GM21447 (cell line): ENCODE measurements around the gene TNFSF13.

Source experiments
- ATAC-seq: cut with Tn5 transposase; IDR thresholded peaks from one replicate; pipeline ENCODE4 v1.9.1; 2021; ENCODE audit not compliant: unreplicated experiment

Gene TNFSF13

GRCh38 chr17:7558544-7559319, at the start of gene TNFSF13:
Gene TNFSF13 (plus strand): TSS chr17:7558750. CDS start chr17:7559040, 290 bp downstream.
- no peak for ATAC-seq

DNA sequence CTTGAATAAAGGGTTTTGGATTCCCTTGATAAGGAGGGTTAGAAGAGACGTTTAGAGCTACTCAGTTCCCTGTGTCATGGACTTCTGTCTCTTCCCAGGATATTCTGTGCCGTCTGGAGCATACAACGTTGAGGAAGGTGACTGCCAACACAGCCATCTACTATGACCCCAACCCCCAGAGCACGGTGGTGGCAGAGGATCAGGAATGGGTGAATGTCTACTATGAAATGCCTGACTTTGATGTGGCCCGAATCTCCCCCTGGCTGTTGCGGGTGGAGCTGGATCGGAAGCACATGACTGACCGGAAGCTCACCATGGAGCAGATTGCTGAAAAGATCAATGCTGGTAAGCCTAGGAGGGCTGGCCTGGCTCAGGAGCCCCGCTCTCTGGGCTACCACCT, 49.7 kb upstream of the TNFSF13 start:
- ATAC-seq = no peak

DNA sequence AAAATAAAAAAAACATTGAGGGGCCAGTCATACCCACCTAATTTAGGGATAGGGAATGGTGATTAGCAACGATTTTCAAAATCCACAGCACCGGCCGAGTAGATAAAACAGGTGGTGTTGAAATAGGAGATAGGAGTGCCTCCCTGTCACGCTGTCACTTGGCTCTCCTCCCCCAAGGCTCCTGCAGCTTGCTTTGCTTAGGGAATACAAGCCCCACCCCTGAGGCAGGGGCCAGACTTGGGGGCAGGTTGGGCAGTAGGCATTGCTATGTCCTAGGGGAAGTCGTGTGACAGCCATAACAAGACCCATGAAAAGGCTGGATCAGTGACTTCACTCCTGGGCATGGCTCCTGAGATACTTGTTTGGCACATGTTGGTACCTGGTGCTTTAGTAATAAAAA, 48.6 kb upstream of the TNFSF13 start:
- ATAC-seq = no peak

DNA sequence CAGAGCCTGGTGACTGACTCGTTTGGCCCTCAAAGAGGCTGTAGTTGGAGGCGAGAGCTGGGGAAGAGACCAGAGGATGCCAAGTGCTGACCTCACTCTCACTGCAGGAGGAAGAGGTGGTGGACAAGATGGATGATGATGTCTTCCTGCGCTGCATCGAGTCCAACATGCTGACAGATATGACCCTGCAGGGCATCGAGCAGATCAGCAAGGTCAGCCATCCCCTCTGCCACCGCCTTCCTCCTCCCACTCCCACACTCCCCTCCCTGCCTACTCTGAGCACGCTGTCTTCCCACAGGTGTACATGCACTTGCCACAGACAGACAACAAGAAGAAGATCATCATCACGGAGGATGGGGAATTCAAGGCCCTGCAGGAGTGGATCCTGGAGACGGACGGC, 47.4 kb upstream of the TNFSF13 start:
- no peak for ATAC-seq

- ATAC-seq = no peak
These were observed 46.4 kb upstream of the TNFSF13 start for GRCh38 chr17:7512105-7512504.

DNA sequence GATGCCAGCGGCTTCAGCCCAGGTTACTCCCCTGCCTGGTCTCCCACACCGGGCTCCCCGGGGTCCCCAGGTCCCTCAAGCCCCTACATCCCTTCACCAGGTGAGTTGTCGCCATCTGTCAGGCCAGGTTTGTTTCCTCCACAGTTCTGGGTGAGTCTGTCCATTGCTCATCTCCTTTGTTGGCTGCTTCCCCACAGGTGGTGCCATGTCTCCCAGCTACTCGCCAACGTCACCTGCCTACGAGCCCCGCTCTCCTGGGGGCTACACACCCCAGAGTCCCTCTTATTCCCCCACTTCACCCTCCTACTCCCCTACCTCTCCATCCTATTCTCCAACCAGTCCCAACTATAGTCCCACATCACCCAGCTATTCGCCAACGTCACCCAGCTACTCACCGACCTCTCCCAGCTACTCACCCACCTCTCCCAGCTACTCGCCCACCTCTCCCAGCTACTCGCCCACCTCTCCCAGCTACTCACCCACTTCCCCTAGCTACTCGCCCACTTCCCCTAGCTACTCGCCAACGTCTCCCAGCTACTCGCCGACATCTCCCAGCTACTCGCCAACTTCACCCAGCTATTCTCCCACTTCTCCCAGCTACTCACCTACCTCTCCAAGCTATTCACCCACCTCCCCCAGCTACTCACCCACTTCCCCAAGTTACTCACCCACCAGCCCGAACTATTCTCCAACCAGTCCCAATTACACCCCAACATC, 45.6 kb upstream of the TNFSF13 start:
- no peak for ATAC-seq

DNA sequence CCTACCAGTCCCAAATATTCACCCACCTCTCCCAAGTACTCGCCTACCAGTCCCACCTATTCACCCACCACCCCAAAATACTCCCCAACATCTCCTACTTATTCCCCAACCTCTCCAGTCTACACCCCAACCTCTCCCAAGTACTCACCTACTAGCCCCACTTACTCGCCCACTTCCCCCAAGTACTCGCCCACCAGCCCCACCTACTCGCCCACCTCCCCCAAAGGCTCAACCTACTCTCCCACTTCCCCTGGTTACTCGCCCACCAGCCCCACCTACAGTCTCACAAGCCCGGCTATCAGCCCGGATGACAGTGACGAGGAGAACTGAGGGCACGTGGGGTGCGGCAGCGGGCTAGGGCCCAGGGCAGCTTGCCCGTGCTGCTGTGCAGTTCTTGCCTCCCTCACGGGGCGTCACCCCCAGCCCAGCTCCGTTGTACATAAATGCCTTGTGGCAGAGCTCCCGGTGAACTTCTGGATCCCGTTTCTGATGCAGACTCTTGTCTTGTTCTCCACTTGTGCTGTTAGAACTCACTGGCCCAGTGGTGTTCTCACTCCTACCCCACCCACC, 44.6 kb upstream of the TNFSF13 start:
- no peak for ATAC-seq

DNA sequence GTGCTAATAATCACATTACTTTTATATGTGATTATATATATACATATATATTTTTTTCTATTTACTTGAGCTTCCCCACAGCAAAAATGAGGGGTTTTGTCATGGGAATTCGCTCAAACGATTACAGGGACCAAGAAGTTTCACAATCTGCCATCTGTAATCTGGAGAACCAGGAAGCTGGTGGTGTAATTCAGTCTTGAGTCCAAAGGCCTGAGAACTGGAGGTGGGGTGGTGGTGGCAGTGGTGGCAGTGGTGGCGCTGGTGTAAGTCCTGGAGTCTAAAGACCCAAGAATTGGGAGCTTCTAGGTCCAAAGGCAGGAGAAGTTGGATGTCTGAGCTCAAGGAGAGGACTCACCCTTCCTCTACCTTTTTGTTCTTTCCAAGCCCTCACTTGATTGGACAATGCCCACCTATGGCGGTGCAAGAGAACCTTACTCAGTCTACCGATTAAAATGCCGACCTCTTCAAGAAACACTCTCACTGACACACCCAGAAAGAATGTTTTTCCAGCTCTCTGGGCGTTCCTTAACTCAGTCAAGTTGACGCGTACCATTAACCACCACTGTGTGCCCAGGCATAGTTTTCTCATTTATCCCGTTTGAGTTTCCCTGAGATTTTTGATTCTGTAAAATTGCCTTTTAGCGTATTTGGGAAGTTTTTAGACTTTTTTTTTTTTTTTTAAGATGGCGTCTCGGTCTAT, 42.5 kb upstream of the TNFSF13 start:
- ATAC-seq = no peak

GRCh38 chr17:7523033-7523432, 35.5 kb upstream of the TNFSF13 start:
- ATAC-seq = no peak

DNA sequence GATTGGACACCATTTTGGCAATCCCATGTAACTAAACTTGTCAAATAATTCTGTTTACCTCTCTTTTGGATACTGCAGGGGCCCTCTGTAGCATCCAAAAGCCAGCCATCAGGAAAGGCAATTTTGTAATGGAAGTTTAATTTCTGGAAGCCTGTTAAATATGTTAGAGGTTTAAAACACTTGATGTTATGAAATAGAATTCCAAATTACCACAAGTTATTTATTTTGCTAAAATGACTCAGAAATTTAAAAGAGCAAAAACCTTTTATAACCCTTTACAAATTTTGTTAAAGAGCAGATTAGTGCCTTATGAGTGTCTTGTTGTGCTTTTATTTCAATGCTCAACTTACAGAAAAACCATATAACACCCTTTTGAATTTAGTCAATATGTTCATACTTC, 29.7 kb upstream of the TNFSF13 start:
- no peak for ATAC-seq

DNA sequence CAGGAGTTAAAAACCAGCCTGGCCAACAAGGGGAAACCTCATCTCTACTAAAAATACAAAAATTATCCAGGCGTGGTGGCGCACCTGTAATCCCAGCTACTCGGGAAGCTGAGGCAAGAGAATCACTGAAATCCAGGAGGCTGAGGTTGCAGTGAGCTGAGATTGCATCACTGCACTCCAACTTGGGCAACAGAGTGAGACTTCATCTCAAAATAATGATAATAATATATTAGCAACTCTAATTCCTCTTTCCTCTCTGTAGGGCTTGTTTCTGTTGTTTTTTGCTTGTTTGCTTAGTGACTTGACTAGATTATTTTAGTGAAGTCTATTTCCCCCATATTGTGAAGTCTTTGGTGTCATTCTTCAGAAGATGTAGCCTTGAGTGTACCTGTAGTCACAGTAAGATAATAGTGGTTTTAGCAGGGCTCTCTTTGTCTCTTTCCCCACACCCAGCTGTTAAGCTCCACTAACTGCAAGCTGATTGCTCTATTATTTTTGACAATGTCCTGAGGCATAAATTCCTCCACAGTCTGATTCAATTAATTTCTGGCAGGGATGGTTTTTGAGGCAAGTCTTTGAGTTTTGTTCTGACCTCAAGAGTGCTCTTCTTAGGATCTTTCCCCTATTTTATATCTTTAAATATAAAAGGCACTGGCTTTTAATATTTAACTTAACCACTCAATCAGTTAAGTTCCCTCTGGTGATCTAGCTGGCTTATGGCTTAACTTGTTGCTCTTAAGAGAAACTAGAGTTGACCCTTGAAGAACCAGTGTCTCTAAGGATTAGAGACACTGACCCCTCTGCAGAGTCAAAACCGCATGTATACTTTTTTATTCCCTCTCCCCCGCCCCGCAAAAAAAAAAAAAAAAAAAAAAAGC, 28.3 kb upstream of the TNFSF13 start:
- ATAC-seq = no peak

DNA sequence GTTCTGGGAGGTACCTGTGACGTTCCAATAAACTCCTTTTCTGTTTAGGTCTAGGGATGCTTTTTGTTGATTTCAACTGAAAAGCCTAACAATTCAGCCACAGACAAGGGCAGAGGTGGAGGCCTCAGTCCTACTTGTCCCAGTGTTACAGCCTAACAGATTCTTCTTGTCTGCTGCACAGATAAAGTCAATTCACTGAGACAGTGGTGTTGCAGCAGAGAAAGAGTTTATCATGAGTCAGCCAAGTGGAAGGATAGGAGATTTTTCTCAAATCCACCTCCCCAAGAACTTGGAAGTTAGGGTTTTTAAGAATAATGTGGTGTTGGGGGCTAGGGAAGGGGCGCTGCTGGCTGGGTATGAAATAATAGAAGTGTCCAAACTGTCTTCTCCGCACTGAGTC, 20.5 kb upstream of the TNFSF13 start:
- ATAC-seq = no peak

- no peak for ATAC-seq
These were observed 19.5 kb upstream of the TNFSF13 start for GRCh38 chr17:7538891-7539545.

GRCh38 chr17:7541074-7541621, 17.4 kb upstream of the TNFSF13 start:
- ATAC-seq = no peak

DNA sequence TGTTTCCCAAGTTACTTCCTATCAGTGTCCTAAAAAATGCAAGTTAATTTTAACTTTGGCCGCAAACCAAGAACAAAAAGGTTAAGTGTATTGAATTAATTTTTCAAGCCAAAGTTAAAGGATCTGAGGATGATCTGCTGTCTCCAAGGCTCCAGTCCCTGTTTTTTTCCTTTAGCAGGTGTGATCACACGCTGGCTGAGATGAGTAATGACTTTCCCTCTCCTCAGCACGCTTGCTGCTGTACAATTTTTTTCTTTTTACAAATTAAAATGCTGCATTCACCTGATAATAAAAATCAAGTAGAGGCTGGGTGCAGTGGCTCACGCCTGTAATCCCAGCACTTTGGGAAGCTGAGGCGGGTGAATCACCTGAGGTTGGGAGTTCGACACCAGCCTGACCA, 13.6 kb upstream of the TNFSF13 start:
- ATAC-seq = no peak

DNA sequence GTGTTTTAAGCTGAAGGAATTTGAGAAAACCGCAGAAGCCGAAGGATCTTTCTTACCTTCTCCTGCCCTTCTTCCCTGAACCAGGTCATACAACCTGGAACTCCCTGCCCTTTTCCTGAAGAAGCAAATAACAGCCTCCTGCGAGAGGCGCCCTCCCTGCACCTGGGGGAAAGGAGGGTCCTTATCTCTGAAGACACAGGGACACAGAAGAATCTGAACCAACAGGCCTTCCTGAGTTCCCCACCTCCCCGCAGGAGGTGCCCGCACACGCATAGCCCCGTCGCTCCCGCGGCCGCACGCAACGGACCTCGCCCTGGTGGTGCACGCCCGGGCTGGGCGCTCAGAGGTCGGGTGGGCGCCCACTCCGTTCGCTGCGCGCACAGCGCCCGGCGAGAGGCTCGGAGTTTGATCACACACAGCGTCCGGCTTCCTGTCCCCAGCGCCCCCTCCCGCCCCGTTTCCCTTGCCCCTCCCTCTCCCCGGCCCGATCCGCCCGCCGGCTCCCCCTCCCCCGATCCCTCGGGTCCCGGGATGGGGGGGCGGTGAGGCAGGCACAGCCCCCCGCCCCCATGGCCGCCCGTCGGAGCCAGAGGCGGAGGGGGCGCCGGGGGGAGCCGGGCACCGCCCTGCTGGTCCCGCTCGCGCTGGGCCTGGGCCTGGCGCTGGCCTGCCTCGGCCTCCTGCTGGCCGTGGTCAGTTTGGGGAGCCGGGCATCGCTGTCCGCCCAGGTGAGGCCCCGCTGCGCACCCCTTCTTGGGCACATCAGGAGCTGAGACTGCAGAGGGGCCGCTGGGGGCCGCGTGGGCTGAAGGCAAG, 9.8 kb upstream of the TNFSF13 start, which contains the start of gene TNFSF12:
Gene TNFSF12 (plus strand): TSS at position 474 of the 816 bp plus-strand sequence. CDS start 96 bp downstream, at position 570.
- ATAC-seq = no peak

DNA sequence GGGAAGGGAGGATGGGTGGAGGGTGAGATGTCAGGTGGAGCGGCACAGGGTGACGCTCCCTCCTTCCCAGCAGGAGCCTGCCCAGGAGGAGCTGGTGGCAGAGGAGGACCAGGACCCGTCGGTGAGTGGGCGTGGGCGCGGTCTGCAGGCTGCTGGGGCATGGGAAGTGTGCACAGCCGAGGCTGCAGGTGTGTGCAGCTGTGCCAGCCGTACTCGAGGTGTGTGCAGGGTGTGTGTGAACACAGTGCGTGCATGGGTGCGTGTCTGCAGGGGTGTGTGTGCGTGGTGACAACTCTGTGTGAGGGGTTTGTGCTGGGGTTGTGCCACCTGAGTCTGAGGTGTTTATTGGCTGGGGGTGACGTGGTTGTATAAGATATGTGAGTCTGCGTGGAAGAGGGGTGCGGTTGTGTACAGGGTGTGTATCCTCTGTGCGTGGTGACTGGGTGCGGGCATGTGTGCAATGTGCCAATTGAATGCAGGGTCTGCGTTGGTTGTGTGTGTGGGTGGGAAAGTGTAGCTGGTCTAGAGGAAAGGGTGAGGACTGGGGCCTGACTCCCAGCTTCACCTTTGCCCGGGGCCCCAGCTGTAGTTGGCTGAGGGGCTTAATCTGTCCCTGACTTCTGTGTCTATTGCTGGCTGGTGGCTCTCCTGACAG, 9.0 kb upstream of the TNFSF13 start:
- ATAC-seq = no peak

DNA sequence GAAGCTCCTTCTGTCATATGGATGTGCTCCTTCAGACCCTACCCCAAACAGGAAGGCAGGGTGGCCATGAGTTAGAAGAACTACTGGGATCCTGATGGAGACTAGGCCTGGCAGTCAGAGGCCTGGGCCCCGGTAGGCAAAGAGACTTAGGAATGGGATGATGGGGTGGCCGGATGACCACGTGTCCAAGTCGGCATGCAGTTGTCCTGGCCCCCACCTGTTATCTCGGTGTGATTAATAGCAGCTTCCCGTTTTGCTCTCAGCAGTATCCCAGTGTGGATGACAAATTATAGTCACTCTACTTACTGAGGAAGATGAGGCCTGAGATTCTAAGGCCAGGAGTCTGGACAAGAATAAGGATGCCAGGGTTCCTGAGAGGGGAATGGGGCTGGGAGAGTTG, 8.2 kb upstream of the TNFSF13 start:
- no peak for ATAC-seq
